Lung (tissue), 12 donors: ENCODE data around the gene PPP1R3F. TPM values are rescaled to one million over a fixed set of nuclear protein-coding genes. Genes with fewer than 3 reads are reported as not detected.

Experiments
- ATAC-seq: fragments of 200-7000 bp; cut with Tn5 transposase; one replicate; pipeline ENCODE4 v1.9.1; 2020; ENCODE audit warnings: moderate number of reproducible peaks; ENCODE audit not compliant: insufficient read depth, low FRiP score
- DNase-seq, 3 donors: peaks; one replicate each; pipeline ENCODE4 v3.0.0-alpha.2; 2013 to 2017
- H3K27ac ChIP-seq, 2 donors: one replicate each; pipeline ENCODE4 v1.5.1; 2013; ENCODE audit warnings: mild to moderate bottlenecking in 2 of 2, moderate library complexity in 2 of 2, control low read depth in 1 of 2, inconsistent platforms in 1 of 2, low read depth in 1 of 2, low read length in 1 of 2
- H3K27me3 ChIP-seq, 3 donors: one replicate each; pipeline ENCODE4 v1.5.1; 2013; ENCODE audit warnings: low read length in 2 of 3; ENCODE audit not compliant: control insufficient read depth in 3 of 3, insufficient read depth in 3 of 3
- H3K36me3 ChIP-seq, 4 donors: one replicate each; pipeline ENCODE4 v1.5.1; 2013; ENCODE audit warnings: low read length in 4 of 4, mild to moderate bottlenecking in 1 of 4, moderate library complexity in 1 of 4; ENCODE audit not compliant: control insufficient read depth in 4 of 4, insufficient read depth in 4 of 4
- H3K4me1 ChIP-seq, 5 donors: one replicate each; pipeline ENCODE4 v1.5.1; 2013; ENCODE audit warnings: low read length in 5 of 5, mild to moderate bottlenecking in 2 of 5, moderate library complexity in 1 of 5; ENCODE audit not compliant: control insufficient read depth in 5 of 5, insufficient read depth in 5 of 5
- H3K4me3 ChIP-seq: one replicate; pipeline ENCODE4 v1.5.1; 2013; ENCODE audit warnings: mild to moderate bottlenecking, control low read depth, moderate library complexity
- H3K9ac ChIP-seq, 2 donors: one replicate each; pipeline ENCODE4 v1.5.1; 2013; ENCODE audit warnings: low read length in 2 of 2, control low read depth in 1 of 2; ENCODE audit not compliant: insufficient read depth in 1 of 2
- H3K9me3 ChIP-seq, 4 donors: one replicate each; pipeline ENCODE4 v1.5.1; 2013; ENCODE audit warnings: low read length in 3 of 4, mild to moderate bottlenecking in 1 of 4, moderate library complexity in 1 of 4; ENCODE audit not compliant: control insufficient read depth in 4 of 4, insufficient read depth in 3 of 4
- CTCF ChIP-seq: IDR thresholded peaks from 2 replicates; pipeline ENCODE4 v1.5.1; 2012; ENCODE audit warnings: mild to moderate bottlenecking; ENCODE audit errors: control extremely low read depth, extremely low read depth
- WGBS, 2 donors: extraction: QIAGEN DNeasy Blood & Tissue Kit; methylation state at CpG; one replicate each; pipeline ENCODE4 v1.1.7; 2013; 5-methylcytosine and 5-hydroxymethylcytosine counted together
- polyA plus RNA-seq, 2 donors: library from polyadenylated mRNA; stranded (reverse); fragments of 200-250 nt; gene quantifications; one replicate each; pipeline ENCODE4 v1.2.1, GENCODE V29; 2013
- total RNA-seq, 2 donors: library from RNA; depleted of rRNA in 1 of 2; stranded (reverse); fragments of >200 nt in 1 of 2; gene quantifications; one replicate each; pipeline ENCODE4 v1.2.1, GENCODE V29; 2014 to 2021
- donor health status: control.
- donor health status: control.
- donor health status: Bipolar disorder and iron deficiency.
- donor health status: healthy.
- donor health status: DM: yes; HTN: yes; CAD: no.

PPP1R3F gene
- total and polyA plus RNA-seq, 4 donors, result 2.0 to 7.6 (median 4.4) TPM

DNA sequence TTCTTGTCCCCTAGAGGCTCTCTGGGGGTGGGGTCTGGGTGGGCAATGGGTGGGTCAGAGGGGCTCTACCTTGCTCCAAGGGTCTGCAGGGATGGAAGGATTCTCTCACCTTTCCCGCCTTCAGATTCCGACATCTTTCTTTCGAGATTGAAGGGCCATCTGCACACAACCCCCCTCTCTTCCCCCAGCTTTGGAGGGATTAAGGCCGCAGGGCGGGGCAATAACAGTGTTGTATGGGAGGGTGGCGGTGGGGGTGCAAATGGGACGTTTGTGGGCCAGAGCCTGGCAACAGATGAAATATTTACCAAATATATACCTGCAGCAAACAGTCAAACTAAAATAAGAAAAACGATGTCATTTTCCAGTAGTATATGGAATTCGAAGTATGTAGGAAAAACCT lies 36.4 kb upstream of the PPP1R3F start, which contains the start of gene CACNA1F:
CACNA1F (minus strand) TSS at position 165 of the 400 bp plus-strand sequence; CDS start at position 134, 31 bp downstream.
- TF ChIP-seq CTCF, result no peak
- H3K27me3 ChIP-seq, result no peaks in the 10 kb centered on the region

DNA sequence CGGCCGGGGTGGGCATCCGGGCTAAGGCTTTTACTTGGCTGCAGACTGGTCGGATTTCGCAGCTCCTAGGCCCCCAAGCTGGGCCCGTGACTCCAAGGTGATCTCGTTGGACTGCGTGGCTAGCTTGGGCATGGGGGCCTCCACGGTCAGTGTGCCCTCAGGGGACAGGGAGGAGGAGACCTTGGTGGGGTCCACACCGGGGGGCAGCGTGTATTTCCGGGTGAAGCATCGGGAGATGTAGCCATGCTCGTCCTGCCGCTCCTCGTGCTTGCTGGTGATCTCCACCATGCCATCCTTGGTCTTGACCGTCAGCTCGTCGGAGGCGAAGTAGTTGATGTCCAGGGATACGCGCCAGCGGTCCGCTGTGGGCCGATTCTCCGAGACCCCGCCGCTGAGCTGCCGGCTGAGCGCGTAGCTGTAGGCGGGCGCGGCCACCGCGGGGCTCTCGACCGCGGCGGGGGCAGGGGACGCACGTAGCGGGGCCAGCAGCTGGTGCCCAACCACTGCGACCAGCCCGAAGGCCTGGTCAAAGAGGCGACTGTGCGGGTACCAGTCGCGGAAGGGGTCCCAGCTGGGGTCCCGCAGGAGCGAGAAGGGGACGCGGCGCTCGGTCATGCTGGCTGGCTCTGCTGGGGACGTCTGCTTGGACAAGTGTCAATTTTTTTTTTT lies 35.6 kb upstream of the PPP1R3F start:
- no peak for TF ChIP-seq CTCF
- H3K9me3 ChIP-seq, result no peaks in the 10 kb centered on the region
- ATAC-seq (no peak), DNase-seq (no peak)
- H3K4me3 ChIP-seq, result no peak overlapping the region
- 62 to 85% methylated on average over 23 to 56 of the region's 56 CpGs for whole genome bisulfite sequencing, 2 donors
- H3K27ac ChIP-seq, result no peak overlapping the region
- no peaks in the 10 kb centered on the region for H3K27me3 ChIP-seq
- peaks cover 0 to 3% (median 0%) of the 10 kb centered on the region in 5 donors for H3K4me1 ChIP-seq
- no peaks in the 10 kb centered on the region for H3K36me3 ChIP-seq
- H3K9ac ChIP-seq, result no peak overlapping the region

More for the DNA sequence above, 36.4 kb upstream of the PPP1R3F start, which contains the start of gene CACNA1F:
- ATAC-seq, result no peak
- Histone ChIP-seq H3K9ac (no peak within 1 kb of the TSS), H3K9me3 (peaks cover 0 to 1% (median 0%) of the 10 kb centered on the region in 4 donors), H3K36me3 (no peaks in the 10 kb centered on the region), H3K4me3 (no peak within 1 kb of the TSS), H3K27ac (no peak within 1 kb of the TSS), H3K4me1 (no peaks in the 10 kb centered on the region)
- DNase-seq, result no peak
- 77 to 86% methylated on average over 9 of the region's 9 CpGs for WGBS, 2 donors

GRCh38 chrX:49237060-49237459 lies 32.5 kb upstream of the PPP1R3F start:
- no peak for ATAC-seq

More at GRCh38 chrX:49237060-49237459, 32.5 kb upstream of the PPP1R3F start:
- H3K9me3 ChIP-seq, result no peaks in the 10 kb centered on the region
- H3K4me3 ChIP-seq, result no peak overlapping the region
- no peak for TF ChIP-seq CTCF
- H3K36me3 ChIP-seq, result no peaks in the 10 kb centered on the region
- peaks cover 0 to 3% (median 0%) of the 10 kb centered on the region in 5 donors for H3K4me1 ChIP-seq
- WGBS, 2 donors, result 52 to 68% methylated on average over 9 of the region's 9 CpGs
- no peaks in the 10 kb centered on the region for H3K27me3 ChIP-seq
- peak overlapping the region in 1 of 2 donors; percentile 8 for H3K27ac ChIP-seq
- DNase-seq, result no peak
- H3K9ac ChIP-seq, result no peak overlapping the region
